H54 (cell line): ENCODE results near the gene KIAA0513.
A peak's percentile ranks its signal among the peaks of the same experiment; 100 is the strongest.

Experiments
- DNase-seq: peaks from one replicate; pipeline ENCODE4 v3.0.0; 2011; ENCODE audit warnings: low spot score, mixed read lengths; ENCODE audit not compliant: insufficient read length
- FAIRE-seq: peaks from 3 replicates; lab custom pipeline; 2011; peaks lifted over from hg19 to GRCh38; lab: Jason Lieb, UNC
- POLR2A ChIP-seq: IDR thresholded peaks from 2 replicates; pipeline ENCODE4 v1.6.1; 2011; ENCODE audit warnings: low read depth, mild to moderate bottlenecking, low read length

Gene KIAA0513

DNA sequence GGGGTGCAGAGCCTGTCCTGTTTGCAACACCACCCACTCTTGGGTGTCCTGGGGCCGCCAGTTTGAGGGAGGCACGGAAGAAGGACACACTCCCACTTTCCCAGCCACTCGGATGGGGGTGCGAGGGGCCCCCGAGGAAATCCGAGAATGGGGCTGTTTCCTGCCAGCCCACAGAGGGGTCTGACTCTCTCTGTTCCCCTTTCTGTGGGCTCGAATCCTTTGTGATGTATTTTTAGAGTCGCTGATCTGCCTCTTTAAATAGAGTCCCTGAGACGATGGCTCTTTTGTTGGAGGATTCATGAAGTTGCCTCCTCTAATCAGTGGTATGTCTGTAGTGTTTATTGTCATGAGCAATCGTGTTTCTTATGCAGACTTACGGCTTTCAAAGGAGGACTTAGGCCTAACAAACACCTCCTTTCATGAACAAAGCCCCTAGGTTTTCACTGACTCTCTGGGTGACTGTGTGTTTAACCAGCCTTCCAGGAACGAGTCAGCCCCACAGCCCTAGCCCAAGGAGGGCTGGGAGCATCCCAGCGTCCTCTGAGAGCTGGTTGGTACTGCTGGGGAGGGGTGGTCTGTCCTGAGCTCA is 55.5 kb downstream of the KIAA0513 start:
- no peak for FAIRE-seq
- no peak for DNase-seq
- TF ChIP-seq POLR2A: no peak

DNA sequence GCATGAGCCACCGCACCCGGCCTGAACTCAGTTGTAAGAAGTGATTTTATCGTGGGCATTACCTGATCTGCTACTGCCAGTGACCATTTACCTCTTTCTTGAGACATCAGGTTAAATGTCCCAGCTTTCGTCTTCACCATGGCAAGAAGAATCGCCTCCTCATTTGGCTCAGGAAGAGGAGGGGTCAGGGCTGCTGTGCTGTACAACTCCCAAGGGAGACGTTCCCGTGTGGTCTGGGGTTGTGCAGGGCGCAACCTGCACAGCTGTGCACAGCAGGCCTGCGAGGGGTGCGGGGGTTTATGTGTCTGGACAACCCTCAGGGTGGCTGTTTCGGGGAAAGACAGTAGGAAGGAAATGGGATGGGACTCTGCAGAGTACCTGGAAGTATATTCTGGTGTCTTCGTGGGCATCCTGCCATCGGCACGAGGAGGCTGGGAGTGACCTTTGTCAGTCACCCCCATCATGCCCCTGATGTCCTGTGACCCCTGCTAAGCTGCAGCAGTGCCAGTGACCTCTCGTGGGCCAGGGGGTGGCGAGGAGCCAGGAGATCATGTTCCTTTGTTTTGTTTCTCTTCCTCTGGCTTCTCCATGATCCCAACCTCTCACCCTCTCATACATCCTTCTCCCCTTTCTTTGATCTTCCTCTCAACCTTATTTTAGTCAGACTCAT is 57.4 kb downstream of the KIAA0513 start:
- no peak for FAIRE-seq
- no peak for TF ChIP-seq POLR2A
- no peak for DNase-seq

DNA sequence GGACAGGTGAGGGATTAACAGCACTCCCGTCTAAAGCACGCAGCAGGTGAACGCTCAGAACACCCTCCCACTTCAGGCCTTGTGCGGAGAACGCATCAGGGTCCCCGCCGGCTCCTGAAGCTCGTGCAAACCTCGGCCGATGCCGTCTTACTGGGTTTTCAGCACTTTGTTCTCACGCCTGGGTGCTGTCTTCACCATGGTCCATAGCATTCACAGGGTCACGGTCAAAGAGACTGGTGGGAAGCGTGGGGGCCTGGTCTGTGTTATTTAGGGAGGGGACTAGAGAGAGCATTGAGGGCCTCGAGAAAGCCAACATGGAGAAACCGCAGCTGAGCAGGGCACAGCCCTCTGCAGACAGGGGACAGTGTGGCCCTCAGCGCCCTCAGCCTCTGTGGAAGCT is 58.1 kb downstream of the KIAA0513 start:
- DNase-seq (no peak), FAIRE-seq (no peak)
- no peak for TF ChIP-seq POLR2A

DNA sequence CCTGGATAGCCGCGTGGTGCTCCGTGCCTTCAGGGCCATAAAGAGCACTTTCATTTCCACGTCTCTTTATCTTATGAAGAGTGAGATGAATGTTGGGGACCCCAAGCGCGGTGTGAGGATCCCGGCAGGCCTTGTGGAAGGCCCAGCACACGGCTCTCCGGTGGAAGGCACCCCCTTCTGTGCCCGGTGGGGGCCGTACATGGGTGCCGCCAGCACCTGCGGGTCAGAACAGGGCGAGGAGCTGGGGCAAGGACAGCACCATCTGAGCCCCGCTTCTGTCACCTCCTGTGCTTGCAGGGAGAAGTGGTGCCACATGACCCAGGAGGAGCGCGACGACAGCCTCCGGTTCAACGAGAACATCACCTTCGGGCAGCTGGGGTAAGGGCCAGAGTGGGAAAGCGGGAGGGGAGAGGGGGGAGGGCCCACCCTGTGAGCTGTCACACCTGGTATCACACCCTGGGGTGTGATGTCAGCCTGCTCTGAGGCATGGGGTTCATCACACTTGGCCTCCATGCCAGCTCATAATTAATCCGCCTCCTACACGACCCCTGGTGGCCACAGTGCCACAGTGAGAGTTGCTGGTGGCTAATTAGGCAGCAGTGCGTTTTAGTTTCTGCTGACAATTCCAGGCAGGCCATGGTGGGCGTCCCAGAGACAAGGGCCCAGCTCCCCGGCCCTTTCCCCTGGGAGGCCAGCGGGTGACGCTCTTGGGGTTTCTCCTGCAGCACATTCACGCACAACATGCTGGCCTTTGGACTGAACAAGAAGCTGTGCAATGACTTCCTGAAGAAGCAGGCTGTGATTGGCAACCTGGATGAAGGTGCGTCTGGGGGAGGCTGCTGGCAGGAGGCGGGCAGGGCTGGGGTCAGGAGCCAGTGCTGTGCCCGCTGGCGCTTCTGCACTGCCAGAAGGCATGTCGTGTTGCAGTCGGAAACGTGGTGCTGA is 59.0 kb downstream of the KIAA0513 start:
- 0 out of 2 replicates have a peak, but pooled peaks have one; percentile 13 for TF ChIP-seq POLR2A
- peak; percentile 90 for DNase-seq
- no peak for FAIRE-seq

DNA sequence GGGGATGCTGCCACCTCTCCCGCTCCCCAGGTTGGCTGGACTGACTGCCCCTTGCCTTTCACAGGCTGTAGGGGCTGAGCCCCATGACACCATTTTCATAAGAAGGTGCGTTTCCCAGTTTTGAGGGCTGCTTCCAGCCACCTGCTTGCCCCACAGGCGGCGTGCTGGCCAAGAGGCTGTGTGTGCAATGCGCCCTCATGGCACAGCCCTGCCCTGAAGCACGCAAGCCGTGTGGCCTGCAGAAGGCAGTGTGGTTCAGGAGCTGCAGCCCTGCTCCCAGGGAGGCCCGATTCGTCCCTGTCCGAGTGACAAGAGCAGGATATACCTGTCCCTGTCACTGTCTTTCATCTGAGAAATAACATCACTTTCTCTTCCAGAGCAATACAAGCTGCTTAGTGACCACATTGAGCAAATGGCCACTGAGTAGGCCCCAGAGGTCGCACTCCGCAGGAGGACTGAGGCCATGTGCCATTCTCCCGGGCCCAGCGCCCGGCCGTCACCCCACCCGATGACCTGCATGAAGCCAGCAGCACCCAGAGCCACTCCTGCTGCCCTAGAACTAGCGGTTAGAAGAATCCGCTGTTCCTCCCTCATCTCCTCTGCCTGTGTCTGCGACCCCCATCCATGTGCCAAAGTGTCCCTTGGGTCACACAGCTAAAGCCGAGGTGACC is 60.4 kb downstream of the KIAA0513 start:
- TF ChIP-seq POLR2A: no peak
- no peak for DNase-seq
- no peak for FAIRE-seq

DNA sequence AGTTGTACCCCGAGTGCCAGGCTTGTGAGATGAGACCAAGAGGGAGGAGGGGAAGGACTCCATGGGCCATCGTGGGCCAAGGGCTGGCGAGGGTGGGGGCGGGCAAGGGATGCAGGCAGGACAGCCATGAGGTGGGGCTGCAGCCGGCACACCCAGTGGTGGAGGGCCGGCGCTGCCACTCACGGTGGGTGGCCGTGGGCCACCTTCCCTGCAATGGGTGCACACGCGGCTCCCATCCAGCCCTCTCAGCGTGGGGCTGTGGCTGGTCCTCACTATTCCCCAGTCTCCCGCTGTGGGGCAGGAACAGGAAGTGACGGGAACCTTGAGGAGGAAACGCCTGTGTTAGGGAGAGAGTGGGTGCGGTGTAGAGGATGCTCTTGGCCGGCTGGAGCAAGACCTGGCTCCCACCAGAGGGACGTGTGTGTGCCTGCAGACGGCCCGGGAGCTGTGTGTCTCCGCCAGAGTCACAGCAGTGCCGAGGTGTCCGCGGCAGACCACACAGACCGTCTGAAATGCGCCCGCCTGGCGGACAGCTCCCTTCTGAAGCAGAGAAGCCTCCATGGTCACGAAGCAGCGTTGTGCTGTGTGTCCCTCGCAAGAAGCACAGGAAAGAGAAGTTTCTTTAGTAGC is 61.1 kb downstream of the KIAA0513 start:
- no peak for TF ChIP-seq POLR2A
- DNase-seq (no peak), FAIRE-seq (no peak)

DNA sequence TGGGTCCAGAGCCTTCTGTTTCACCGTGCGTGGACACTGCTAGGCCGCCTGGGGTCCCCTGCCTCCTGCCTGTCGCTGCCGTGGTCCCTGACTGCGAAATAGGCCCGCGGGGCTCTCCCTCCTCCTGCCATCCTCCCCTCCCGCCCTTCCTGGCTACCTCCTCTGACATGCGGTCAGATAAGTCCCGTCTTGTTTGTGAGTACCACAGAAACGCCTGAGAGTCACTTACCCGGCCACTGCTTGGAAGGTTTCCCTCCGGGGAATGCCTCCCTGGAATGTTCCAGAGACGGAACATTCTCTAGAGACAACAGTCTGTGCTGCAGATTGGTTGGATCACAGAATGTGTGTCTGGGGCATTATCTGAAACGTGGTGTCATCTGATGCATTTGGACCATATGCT is 61.9 kb downstream of the KIAA0513 start:
- DNase-seq (no peak), FAIRE-seq (no peak)
- no peak for TF ChIP-seq POLR2A

DNA sequence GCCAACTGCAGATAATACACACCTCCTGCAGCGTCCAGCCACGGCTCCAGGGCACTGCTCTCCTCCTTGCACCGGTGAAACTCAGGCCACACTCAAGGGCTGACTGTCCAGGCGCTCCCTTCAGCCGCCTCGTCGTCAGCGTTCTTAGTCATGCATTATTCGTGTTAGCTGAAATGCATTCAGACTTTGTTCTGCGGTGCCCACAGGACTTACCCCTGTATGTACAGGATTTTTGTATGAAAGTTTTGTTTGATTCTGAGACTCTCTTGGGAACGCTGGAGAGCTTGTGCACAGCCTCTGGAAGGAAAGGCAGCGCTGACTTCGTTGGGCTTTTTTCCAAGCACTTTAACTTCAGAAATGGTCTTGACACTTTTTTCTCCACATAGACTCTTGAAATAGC is 62.6 kb downstream of the KIAA0513 start:
- DNase-seq (no peak), FAIRE-seq (no peak)
- no peak for TF ChIP-seq POLR2A

DNA sequence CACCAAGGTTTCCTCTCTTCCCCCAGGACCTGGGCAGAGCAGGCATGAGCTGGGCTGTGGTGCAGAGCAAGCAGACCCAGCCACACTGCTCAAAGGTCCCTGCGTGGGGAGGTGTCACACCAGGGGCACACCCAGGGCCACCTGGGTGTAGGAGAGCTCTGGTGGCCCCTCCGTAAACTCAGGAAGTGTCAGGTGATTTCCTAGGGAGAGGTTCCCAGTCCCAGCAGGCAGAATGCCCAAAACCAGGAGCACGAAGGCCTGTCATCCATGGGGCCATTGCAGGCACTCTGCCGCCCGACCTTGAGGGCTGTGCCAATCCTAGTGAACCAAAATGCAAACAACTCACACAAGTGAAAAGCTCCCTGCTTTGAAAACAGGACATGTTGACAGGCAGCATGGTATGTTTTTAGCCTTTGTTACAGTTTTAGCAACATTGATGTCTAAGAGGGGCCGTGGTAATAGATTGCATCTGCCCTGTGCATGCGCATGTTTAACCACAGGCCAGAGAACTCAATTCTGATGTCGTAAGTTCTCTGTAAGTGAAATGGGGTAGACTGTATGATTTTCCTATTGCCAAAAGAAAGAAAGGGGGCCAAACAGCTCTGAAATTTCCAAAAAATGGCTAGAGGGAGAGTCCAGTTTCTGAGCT is 63.4 kb downstream of the KIAA0513 start:
- FAIRE-seq (no peak), DNase-seq (no peak)
- TF ChIP-seq POLR2A: no peak

DNA sequence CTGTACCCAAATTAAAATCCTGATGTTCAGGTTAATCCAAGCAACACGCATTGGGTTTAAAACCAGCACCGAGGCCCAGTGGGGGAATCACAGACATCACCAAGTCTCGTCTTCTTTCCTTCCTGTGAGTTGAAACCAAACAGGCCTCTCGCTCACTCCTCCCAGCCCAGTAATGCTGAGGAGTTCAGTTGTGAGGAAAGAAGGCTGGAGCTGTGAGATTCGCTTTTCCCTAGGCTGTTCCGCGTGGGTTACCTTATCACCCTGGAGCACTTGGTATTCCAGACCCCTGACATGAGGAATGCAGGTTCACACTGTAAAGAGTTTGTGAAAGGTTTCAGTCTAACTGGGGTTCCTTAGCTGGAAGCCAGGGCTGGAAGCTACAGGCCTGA is 63.9 kb downstream of the KIAA0513 start:
- DNase-seq: no peak
- no peak for FAIRE-seq
- no peak for TF ChIP-seq POLR2A

DNA sequence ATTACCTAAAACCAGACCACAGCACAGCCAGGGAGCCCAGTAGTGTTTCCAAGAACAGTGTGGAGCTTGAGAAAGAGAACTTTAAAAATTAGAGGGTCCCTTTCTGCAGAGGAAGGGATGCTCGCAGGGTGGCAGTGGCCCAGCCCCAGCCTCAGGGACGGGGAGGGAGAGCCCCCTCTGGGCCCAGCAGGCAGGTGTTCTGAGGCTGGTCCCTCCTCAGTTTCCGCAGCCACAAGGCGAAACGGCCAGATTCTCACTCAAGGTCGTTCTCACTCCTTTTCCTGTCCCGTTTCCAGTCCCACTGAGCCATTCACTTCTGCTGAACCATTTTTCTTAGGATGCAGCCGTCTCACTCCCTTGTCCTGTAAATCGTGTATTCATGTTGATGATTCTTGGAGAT is 64.7 kb downstream of the KIAA0513 start:
- no peak for TF ChIP-seq POLR2A
- no peak for FAIRE-seq
- no peak for DNase-seq

DNA sequence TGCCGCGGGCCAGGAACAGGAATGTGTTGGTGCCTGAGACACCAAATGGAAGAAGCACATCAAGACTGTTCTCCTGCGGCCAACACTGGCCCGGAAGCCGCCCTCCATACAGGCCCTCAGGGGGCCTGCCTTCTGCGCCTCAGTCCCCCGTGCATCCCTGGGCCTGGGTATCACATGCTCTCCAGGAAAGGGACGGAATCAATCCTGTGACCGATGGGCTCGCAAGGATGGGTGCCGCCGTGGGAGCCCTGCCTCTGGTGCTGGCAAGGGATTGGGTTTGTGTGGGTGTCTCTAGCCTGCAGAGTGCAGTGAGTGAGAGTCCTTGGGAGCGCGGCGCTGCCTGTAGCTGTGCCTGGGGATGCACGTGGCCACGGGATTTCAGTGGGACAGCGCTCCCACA is 65.3 kb downstream of the KIAA0513 start:
- no peak for TF ChIP-seq POLR2A
- FAIRE-seq: no peak
- no peak for DNase-seq

DNA sequence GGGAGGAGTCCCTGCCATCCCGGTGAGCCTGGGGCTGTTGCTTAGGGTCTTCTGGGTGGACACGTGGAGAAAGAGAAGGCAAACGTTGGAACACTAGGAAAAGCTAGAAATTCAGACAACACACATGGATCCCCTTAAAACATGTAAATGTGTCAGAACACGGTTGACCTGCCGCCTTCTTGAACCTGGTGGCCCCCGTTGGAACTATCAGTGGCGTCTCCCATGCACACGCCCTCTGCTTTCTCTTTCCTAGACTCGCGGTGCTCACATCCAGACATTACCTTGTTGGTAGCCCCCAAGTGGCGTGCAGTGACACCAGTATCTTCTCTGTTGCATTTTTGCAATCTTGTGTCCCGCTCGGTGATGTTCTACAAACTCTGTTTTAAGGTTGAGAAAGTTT is 66.1 kb downstream of the KIAA0513 start:
- TF ChIP-seq POLR2A: no peak
- DNase-seq: no peak
- FAIRE-seq: no peak
